H1 (cell line): ENCODE measurements around the gene PRRG2. TPM values are rescaled to one million over a fixed set of nuclear protein-coding genes. Genes with fewer than 3 reads are reported as not detected.

Source experiments
- CTCF ChIA-PET: fragments of 300-600 bp; sonication (Branson Sonifier 250); formaldehyde crosslinking; loops from one replicate; lab custom pipeline; 2021; ENCODE audit not compliant: partially characterized antibody; lab: Charles Lee
- POLR2A ChIA-PET: fragments of 300-600 bp; sonication (Branson Sonifier 250); formaldehyde crosslinking; loops from one replicate; lab custom pipeline; 2021; ENCODE audit warnings: inconsistent platforms; ENCODE audit not compliant: partially characterized antibody; lab: Charles Lee
- DNase-seq, 2 experiments: peaks; one replicate each; pipeline versions ENCODE4 v3.0.0 to v3.0.0-alpha.2; 2010 to 2022; ENCODE audit warnings: low spot score in 2 of 2, low read depth in 1 of 2, mixed read lengths in 1 of 2
- FAIRE-seq: peaks from 2 replicates; lab custom pipeline; 2011; peaks lifted over from hg19 to GRCh38; lab: Jason Lieb, UNC
- H2AFZ ChIP-seq: 2 replicates; pipeline ENCODE4 v1.8.1; 2012; ENCODE audit warnings: low read length, inconsistent platforms
- H2AK5ac ChIP-seq: 2 replicates; pipeline ENCODE4 v1.6.1; 2013; ENCODE audit warnings: low read depth, low read length
- H2BK120ac ChIP-seq: replicated peaks from 2 replicates; pipeline ENCODE3; 2013; ENCODE audit warnings: low read depth, low read length, inconsistent platforms
- H2BK12ac ChIP-seq: 2 replicates; pipeline ENCODE4 v1.6.1; 2013; ENCODE audit warnings: low read depth, low read length
- H2BK15ac ChIP-seq: 2 replicates; pipeline ENCODE4 v1.6.1; 2013; ENCODE audit warnings: low read length
- H2BK20ac ChIP-seq: 2 replicates; pipeline ENCODE4 v1.6.1; 2013; ENCODE audit warnings: low read length
- H2BK5ac ChIP-seq: 2 replicates; pipeline ENCODE4 v1.6.1; 2013; ENCODE audit warnings: low read depth, low read length
- H3K14ac ChIP-seq: 2 replicates; pipeline ENCODE4 v1.6.1; 2013; ENCODE audit warnings: inconsistent platforms; ENCODE audit not compliant: insufficient read length
- H3K18ac ChIP-seq: 2 replicates; pipeline ENCODE4 v1.6.1; 2013; ENCODE audit warnings: low read length; ENCODE audit errors: extremely low read depth
- H3K23ac ChIP-seq: 2 replicates; pipeline ENCODE4 v1.6.1; 2013; ENCODE audit warnings: inconsistent platforms; ENCODE audit not compliant: insufficient read length
- H3K23me2 ChIP-seq: 2 replicates; pipeline ENCODE4 v1.6.1; 2013; ENCODE audit warnings: low read depth, low read length
- H3K27ac ChIP-seq: 2 replicates; pipeline ENCODE4 v1.6.1; 2011; ENCODE audit warnings: low read depth, low read length, inconsistent platforms
- H3K27me3 ChIP-seq, 4 experiments: replicated peaks in 1 of 4; 1 replicate in 1 of 4; 2 replicates in 3 of 4; pipeline versions ENCODE4 v1.6.1 to v1.8.1; 2011 to 2013; ENCODE audit warnings: low read length in 3 of 4, mild to moderate bottlenecking in 3 of 4, inconsistent platforms in 2 of 4, mixed read lengths in 2 of 4, moderate library complexity in 1 of 4; ENCODE audit not compliant: control insufficient read depth in 3 of 4, insufficient read depth in 3 of 4; ENCODE audit errors: extremely low read depth in 1 of 4
- H3K36me3 ChIP-seq, 4 experiments: 2 replicates each; pipeline versions ENCODE4 v1.6.1 to v1.8.1; 2011 to 2013; ENCODE audit warnings: mild to moderate bottlenecking in 4 of 4, low read length in 3 of 4, moderate library complexity in 2 of 4, control low read depth in 1 of 4, inconsistent platforms in 1 of 4; ENCODE audit not compliant: insufficient read depth in 4 of 4, control insufficient read depth in 2 of 4
- H3K4ac ChIP-seq: replicated peaks from 2 replicates; pipeline ENCODE3; 2013; ENCODE audit warnings: low read length, low read depth, mixed read lengths, inconsistent platforms; ENCODE audit not compliant: insufficient read length
- H3K4me1 ChIP-seq, 4 experiments: replicated peaks in 1 of 4; 1 replicate in 1 of 4; 2 replicates in 3 of 4; pipeline versions ENCODE4 v1.6.1 to v1.8.1; 2011 to 2013; ENCODE audit warnings: low read length in 3 of 4, inconsistent platforms in 2 of 4, mixed read lengths in 1 of 4; ENCODE audit not compliant: insufficient read depth in 4 of 4, control insufficient read depth in 3 of 4
- H3K4me2 ChIP-seq, 2 experiments: 2 replicates each; pipeline versions ENCODE4 v1.6.1 to v1.8.1; 2011 to 2013; ENCODE audit warnings: low read depth in 2 of 2, low read length in 2 of 2, control low read depth in 1 of 2, inconsistent platforms in 1 of 2, mild to moderate bottlenecking in 1 of 2; ENCODE audit not compliant: insufficient read depth in 1 of 2
- H3K4me3 ChIP-seq, 4 experiments: fragments of 200-600, 300-600 bp in 1 of 4; sonication (generic), shearing (Covaris generic), sonication (Bioruptor Twin) in 1 of 4; 2 replicates each; pipeline versions ENCODE4 v1.5.1 to v1.8.1; 2011 to 2016; ENCODE audit warnings: low read length in 4 of 4, low read depth in 3 of 4, control low read depth in 2 of 4, inconsistent platforms in 2 of 4, mild to moderate bottlenecking in 2 of 4, mixed read lengths in 1 of 4, moderate library complexity in 1 of 4; ENCODE audit not compliant: insufficient read depth in 2 of 4; ENCODE audit errors: extremely low read depth in 1 of 4
- H3K56ac ChIP-seq: replicated peaks from 2 replicates; pipeline ENCODE3; 2013; ENCODE audit warnings: low read depth, mild to moderate bottlenecking, mixed read lengths, low read length, inconsistent platforms; ENCODE audit not compliant: insufficient read length
- H3K79me1 ChIP-seq: 2 replicates; pipeline ENCODE4 v1.6.1; 2013; ENCODE audit warnings: low read depth, low read length, control low read depth
- H3K79me2 ChIP-seq, 2 experiments: 2 replicates each; pipeline versions ENCODE4 v1.6.1 to v1.8.1; 2012 to 2013; ENCODE audit warnings: low read length in 2 of 2, mild to moderate bottlenecking in 2 of 2, inconsistent platforms in 1 of 2; ENCODE audit not compliant: insufficient read depth in 2 of 2, control insufficient read depth in 1 of 2
- H3K9ac ChIP-seq, 4 experiments: replicated peaks in 1 of 4; 1 replicate in 1 of 4; 2 replicates in 3 of 4; pipeline versions ENCODE4 v1.6.1 to v1.8.1; 2011 to 2013; ENCODE audit warnings: low read depth in 3 of 4, low read length in 3 of 4, control low read depth in 2 of 4, mild to moderate bottlenecking in 2 of 4, moderate library complexity in 2 of 4, inconsistent platforms in 1 of 4; ENCODE audit errors: extremely low read depth in 1 of 4
- H3K9me3 ChIP-seq, 2 experiments: 2 replicates each; pipeline versions ENCODE4 v1.6.1 to v1.8.1; 2012 to 2013; ENCODE audit warnings: mild to moderate bottlenecking in 2 of 2, moderate library complexity in 2 of 2, control low read depth in 1 of 2, inconsistent platforms in 1 of 2, low read depth in 1 of 2, low read length in 1 of 2, mixed read lengths in 1 of 2; ENCODE audit not compliant: insufficient read depth in 2 of 2
- H4K20me1 ChIP-seq, 2 experiments: replicated peaks in 1 of 2; 2 replicates each; pipeline versions ENCODE3 to v1.8.1; 2011 to 2013; ENCODE audit warnings: inconsistent platforms in 2 of 2, low read length in 2 of 2, mild to moderate bottlenecking in 1 of 2; ENCODE audit not compliant: insufficient read depth in 2 of 2, control insufficient read depth in 1 of 2
- H4K5ac ChIP-seq: 2 replicates; pipeline ENCODE4 v1.6.1; 2013; ENCODE audit warnings: low read length, low read depth, mixed read lengths, inconsistent platforms; ENCODE audit not compliant: insufficient read length
- H4K8ac ChIP-seq: 2 replicates; pipeline ENCODE4 v1.8.0; 2013; ENCODE audit warnings: mild to moderate bottlenecking, moderate library complexity, low read length, inconsistent platforms; ENCODE audit not compliant: insufficient read depth; ENCODE audit errors: extremely low read depth
- H4K91ac ChIP-seq: replicated peaks from 2 replicates; pipeline ENCODE3; 2013; ENCODE audit warnings: low read length, mixed read lengths, inconsistent platforms; ENCODE audit not compliant: insufficient read length
- GABPA ChIP-seq: IDR thresholded peaks from 2 replicates; pipeline ENCODE4 v1.6.1; 2011; ENCODE audit warnings: mild to moderate bottlenecking, low read length, moderate library complexity, borderline replicate concordance; ENCODE audit not compliant: insufficient read depth
- JUN ChIP-seq: IDR thresholded peaks from 2 replicates; pipeline ENCODE4 v1.6.1; 2011; ENCODE audit warnings: low read depth, mild to moderate bottlenecking, improper control_type of control experiment, low read length
- JUND ChIP-seq: IDR thresholded peaks from 2 replicates; pipeline ENCODE4 v1.6.1; 2011; ENCODE audit warnings: mild to moderate bottlenecking, improper control_type of control experiment, low read length
- NANOG ChIP-seq: IDR thresholded peaks from 2 replicates; pipeline ENCODE4 v1.6.1; 2011; ENCODE audit warnings: low read length, low read depth, mild to moderate bottlenecking, inconsistent platforms; ENCODE audit not compliant: insufficient read depth, poor library complexity, severe bottlenecking
- POU5F1 ChIP-seq: IDR thresholded peaks from 2 replicates; pipeline ENCODE4 v1.6.1; 2011; ENCODE audit warnings: low read depth, mild to moderate bottlenecking, low read length, moderate library complexity
- RAD21 ChIP-seq, 2 experiments: IDR thresholded peaks in 1 of 2; conservative IDR thresholded peaks in 1 of 2; 2 replicates each; pipeline ENCODE4 v1.6.1; 2011; ENCODE audit warnings: low read depth in 2 of 2, low read length in 2 of 2, improper control_type of control experiment in 1 of 2, inconsistent platforms in 1 of 2, mild to moderate bottlenecking in 1 of 2, moderate library complexity in 1 of 2
- RXRA ChIP-seq: IDR thresholded peaks from 2 replicates; pipeline ENCODE4 v1.6.1; 2011; ENCODE audit warnings: low read depth, mild to moderate bottlenecking, low read length, moderate library complexity; ENCODE audit not compliant: insufficient read depth
- SIRT6 ChIP-seq: IDR thresholded peaks from one replicate; pipeline ENCODE4 v1.7.1; 2012; ENCODE audit warnings: low read length, inconsistent platforms
- ZNF274 ChIP-seq: IDR thresholded peaks from 2 replicates; pipeline ENCODE4 v1.7.0; 2012; ENCODE audit warnings: low read length, borderline replicate concordance; ENCODE audit errors: extremely low read depth
- WGBS, 2 experiments: shearing (Covaris generic) in 1 of 2; methylation state at CpG; one replicate each; pipeline versions ENCODE4 v1.1.6 to v1.1.7; 2013 to 2015; ENCODE audit warnings: low lambda C conversion rate in 2 of 2, mixed read lengths in 2 of 2, inconsistent platforms in 1 of 2, low coverage in 1 of 2, missing lambda C conversion rate in 1 of 2; ENCODE audit not compliant: insufficient replicate concordance in 2 of 2, insufficient coverage in 1 of 2, insufficient read length in 1 of 2; ENCODE audit errors: extremely low coverage in 1 of 2, missing lambda C conversion rate in 1 of 2; 5-methylcytosine and 5-hydroxymethylcytosine counted together
- polyA plus RNA-seq, 7 experiments: library from polyadenylated mRNA; depleted of rRNA in 3 of 7; stranded (reverse) in 5 of 7; unstranded in 2 of 7; fragments of >200 nt in 5 of 7; fragments of 200-250 nt in 2 of 7; gene quantifications; 1 replicate in 5 of 7; 2 replicates in 1 of 7; 4 replicates in 1 of 7; pipeline versions ENCODE4 v1.2.1 to v1.2.3, GENCODE V29; 2011 to 2013; ENCODE audit warnings: missing spikeins in 2 of 7, mixed read lengths in 2 of 7
- total RNA-seq: library from RNA; stranded (reverse); fragmentation: NEBNext Ultra II Directional; extraction: Animal tissue kit (Norgen Biotek cat#: 25700); gene quantifications from 2 replicates; pipeline ENCODE4 v1.2.1, GENCODE V29; 2021

The PRRG2 gene
- total and polyA plus RNA-seq, 2 of the 8 experiments (the other 6 are each of a cell fraction or from before 2014, with no cell fraction given): 4.1 to 5.6 TPM

GRCh38 chr19:49594157-49594992 lies 13.3 kb downstream of the PRRG2 start:
- 93% methylated on average over 35 of the region's 35 CpGs; no CpG with 5 or more reads in 1 of the 2 experiments for WGBS, 2 experiments
- no peaks in the 10 kb centered on the region for H3K27me3 ChIP-seq
- no peak overlapping the region for H4K91ac ChIP-seq
- H2BK120ac ChIP-seq: no peak overlapping the region
- peaks cover 4 to 42% of the 10 kb centered on the region in 2 experiments; a peak in 3 of 4 replicates for H3K79me2 ChIP-seq
- H4K8ac ChIP-seq: no peak overlapping the region
- H3K4me2 ChIP-seq: peak overlapping the region; percentile 42 to 95
- peak overlapping the region; percentile 26; the same call in 1 of the 2 replicates for H3K27ac ChIP-seq
- peak overlapping the region in 1 of 4 experiments; percentile 47; a peak in 2 of 8 replicates for H3K4me3 ChIP-seq
- no peak overlapping the region for H3K4ac ChIP-seq
- H3K4me1 ChIP-seq: peaks cover 3 to 9% (median 4%) of the 10 kb centered on the region in 4 experiments; a peak in 6 of 7 replicates
- H3K14ac ChIP-seq: no peak overlapping the region
- no peak for DNase-seq
- FAIRE-seq: no peak
- H3K9me3 ChIP-seq: no peaks in the 10 kb centered on the region
- no peak overlapping the region for H4K5ac ChIP-seq
- peaks cover 8% of the 10 kb centered on the region for H3K79me1 ChIP-seq
- peaks cover 12 to 50% (median 34%) of the 10 kb centered on the region in 4 experiments for H3K36me3 ChIP-seq
- H2AFZ ChIP-seq: no peak overlapping the region
- H4K20me1 ChIP-seq: peaks cover 4 to 6% of the 10 kb centered on the region in 2 experiments
- H2BK12ac ChIP-seq: no peak overlapping the region
- no peak overlapping the region for H3K56ac ChIP-seq
- H2BK5ac ChIP-seq: no peak overlapping the region
- H3K18ac ChIP-seq: no peak overlapping the region
- H3K23me2 ChIP-seq: peaks cover 20% of the 10 kb centered on the region
- H2BK15ac ChIP-seq: no peak overlapping the region
- H3K9ac ChIP-seq: no peak overlapping the region; a peak in 2 of 7 replicates
- ChIA-PET POLR2A (interaction anchor here (0.9 to 37.8 kb wide), 12 partner anchors 9 to 105 kb away, joined by 3 to 840 read pairs (median 4); partner anchors contain the start of genes NOSIP, PRMT1, PRRG2 and RRAS), CTCF (interaction anchor here (1.2 to 1.3 kb wide), 2 partner anchors 87 to 90 kb away, joined by 3 read pairs; no protein-coding TSS in a partner anchor)
- H3K23ac ChIP-seq: no peak overlapping the region
- no peak overlapping the region for H2BK20ac ChIP-seq
- no peak overlapping the region for H2AK5ac ChIP-seq
- TF ChIP-seq RXRA (no peak), JUN (no peak), SIRT6 (no peak), GABPA (no peak), RAD21 (IDR thresholded peaks at IDR 0.05 in 1 of 2, conservative IDR thresholded peaks at IDR 0.05 in 1 of 2; ENCODE audit: low read depth in 2 of 2, low read length in 2 of 2) (no peak), POU5F1 (no peak), JUND (no peak), NANOG (no peak), ZNF274 (no peak)
